Activated CD4-positive, alpha-beta memory T cell treated with anti-CD3 and anti-CD28 coated beads for 36 hours (primary cell): ENCODE measurements around the gene MINDY4. TPM values are rescaled to one million over a fixed set of nuclear protein-coding genes. Genes with fewer than 3 reads are reported as not detected.

Experiments
- CTCF ChIA-PET: fragments of 350-600 bp; sonication (Branson Sonifier 250); formaldehyde crosslinking; loops from one replicate; lab custom pipeline; 2021; ENCODE audit warnings: antibody characterized with exemption, inconsistent platforms; lab: Charles Lee
- POLR2A ChIA-PET: fragments of 350-600 bp; sonication (Branson Sonifier 250); formaldehyde crosslinking; loops from one replicate; lab custom pipeline; 2021; ENCODE audit warnings: antibody characterized with exemption; lab: Charles Lee
- DNase-seq: peaks from one replicate; pipeline ENCODE4 v3.0.0-alpha.2; 2020
- H3K27ac Mint-ChIP-seq: one replicate; pipeline ENCODE4 v1.8.0; 2021; ENCODE audit warnings: mixed read lengths
- H3K27me3 Mint-ChIP-seq: one replicate; pipeline ENCODE4 v1.8.0; 2021; ENCODE audit warnings: mixed read lengths
- H3K36me3 Mint-ChIP-seq: one replicate; pipeline ENCODE4 v1.8.0; 2021; ENCODE audit warnings: mixed read lengths
- H3K4me1 Mint-ChIP-seq: one replicate; pipeline ENCODE4 v1.8.0; 2021; ENCODE audit warnings: low read depth, mixed read lengths
- H3K4me3 Mint-ChIP-seq: one replicate; pipeline ENCODE4 v1.8.0; 2021; ENCODE audit warnings: mild to moderate bottlenecking, mixed read lengths
- H3K9me3 Mint-ChIP-seq: one replicate; pipeline ENCODE4 v1.8.0; 2021; ENCODE audit warnings: mixed read lengths
- intact Hi-C: fragments of 100-400 bp; cut with micrococcal nuclease; formaldehyde crosslinking; loops from one replicate; pipeline ENCODE4 v1.15.1; 2023
- total RNA-seq, 2 experiments: library from RNA; stranded (reverse); gene quantifications; one replicate each; pipeline ENCODE4 v1.2.3, GENCODE V29; 2021

Gene MINDY4
- total RNA-seq, 2 experiments from 2014 or later = 1.1 to 1.6 TPM

DNA sequence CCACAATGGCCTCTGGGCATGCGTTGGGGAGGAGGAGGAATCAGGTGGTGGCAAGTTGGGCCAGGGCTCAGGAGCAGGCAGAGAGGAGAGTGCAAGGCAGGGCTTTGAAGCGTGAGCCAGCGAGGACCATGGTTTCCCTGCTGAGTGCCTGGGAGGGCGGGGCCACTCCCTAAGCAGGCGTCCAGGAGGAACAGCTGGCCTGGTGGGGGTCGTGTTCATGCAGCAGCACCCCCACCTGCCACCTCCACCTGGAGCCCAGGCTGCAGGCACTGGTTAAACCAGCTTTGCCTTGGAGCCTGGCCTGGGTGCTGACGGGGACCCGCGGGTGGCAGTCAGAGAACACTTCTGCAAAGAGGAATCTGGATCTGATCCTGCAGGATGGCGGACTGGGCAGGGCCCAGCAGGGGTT is 116.3 kb downstream of the MINDY4 start:
- intact Hi-C loops = no loop called here
- Mint-ChIP-seq H3K27me3 (peaks cover 1% of the 10 kb centered on the region), H3K27ac (no peak overlapping the region), H3K4me3 (no peak overlapping the region), H3K4me1 (no peaks in the 10 kb centered on the region), H3K9me3 (peaks cover 4% of the 10 kb centered on the region), H3K36me3 (no peaks in the 10 kb centered on the region)
- DNase-seq = no peak
- ChIA-PET POLR2A (no interaction called here), CTCF (interaction anchor here (1.1 kb wide), 1 partner anchor 235 kb away, joined by 3 read pairs; no protein-coding TSS in a partner anchor)

DNA sequence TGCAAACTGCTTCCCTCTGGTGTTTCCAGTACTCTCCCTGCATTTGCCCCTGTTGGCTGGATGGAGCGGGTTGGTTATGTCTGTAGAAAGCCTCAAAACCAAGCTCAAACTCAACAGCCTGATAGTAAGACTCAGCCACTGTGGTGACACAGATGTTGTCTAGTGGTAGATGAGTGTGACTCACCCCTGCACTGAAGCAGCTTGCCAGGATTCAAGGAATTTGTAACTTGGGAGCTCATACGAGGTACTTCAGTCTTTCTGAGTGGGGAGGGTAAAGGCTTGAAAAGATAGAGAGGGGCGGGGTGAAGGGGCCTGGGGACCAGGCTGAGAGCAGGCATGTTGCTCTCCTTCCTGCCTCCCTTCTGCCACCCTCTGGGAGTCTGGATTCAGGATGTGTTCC is 117.5 kb downstream of the MINDY4 start:
- Mint-ChIP-seq H3K9me3 (peaks cover 4% of the 10 kb centered on the region), H3K27ac (no peak overlapping the region), H3K36me3 (no peaks in the 10 kb centered on the region), H3K4me1 (no peaks in the 10 kb centered on the region), H3K4me3 (no peak overlapping the region), H3K27me3 (peaks cover 3% of the 10 kb centered on the region)
- ChIA-PET CTCF (no interaction called here), POLR2A (no interaction called here)
- intact Hi-C loops = no loop called here
- no peak for DNase-seq

DNA sequence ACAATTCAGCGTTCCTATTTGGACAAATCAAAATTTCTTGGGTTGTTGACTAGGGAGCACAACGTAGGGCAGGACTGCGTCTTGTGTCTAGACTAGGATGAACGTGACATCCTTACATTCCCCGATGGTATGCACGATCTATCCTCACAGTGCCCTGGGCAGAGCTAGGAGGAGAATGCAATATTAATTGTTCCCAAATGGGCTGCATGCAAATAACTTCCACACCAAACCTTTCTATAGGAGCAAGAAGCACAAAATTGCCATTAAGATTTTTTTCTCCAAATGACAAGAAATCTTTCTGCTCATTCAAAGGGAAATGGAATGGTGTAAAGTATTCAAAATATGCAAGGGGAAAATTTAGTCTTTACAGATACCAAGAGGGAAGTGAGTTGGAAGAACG is 119.0 kb downstream of the MINDY4 start:
- no peak for DNase-seq
- Mint-ChIP-seq H3K27ac (no peak overlapping the region), H3K36me3 (no peaks in the 10 kb centered on the region), H3K4me1 (no peaks in the 10 kb centered on the region), H3K4me3 (no peak overlapping the region), H3K27me3 (peaks cover 3% of the 10 kb centered on the region), H3K9me3 (peaks cover 4% of the 10 kb centered on the region)
- intact Hi-C loops = no loop called here
- ChIA-PET CTCF (no interaction called here), POLR2A (no interaction called here)

DNA sequence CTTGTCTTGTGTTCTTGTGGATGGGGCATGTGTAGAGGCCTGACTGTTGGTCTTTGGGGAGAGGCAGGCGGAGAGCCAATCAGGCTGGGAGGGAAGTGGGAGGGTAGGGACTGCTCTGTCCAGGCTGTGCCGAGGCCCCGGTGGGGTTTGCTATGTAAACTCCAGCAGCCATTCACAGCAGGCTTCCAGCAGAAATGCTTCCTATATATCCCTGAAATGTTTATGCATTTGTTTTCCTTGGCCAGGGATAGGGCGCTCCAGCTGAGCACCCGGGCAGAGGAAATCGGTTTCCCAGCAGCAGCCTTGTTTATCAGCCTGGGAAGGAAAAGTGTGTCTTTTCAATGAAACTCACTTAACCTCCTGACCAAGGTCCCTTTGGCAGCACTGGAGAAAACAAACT is 122.1 kb downstream of the MINDY4 start:
- Mint-ChIP-seq H3K9me3 (peaks cover 4% of the 10 kb centered on the region), H3K4me3 (no peak overlapping the region), H3K4me1 (no peaks in the 10 kb centered on the region), H3K27ac (no peak overlapping the region), H3K36me3 (no peaks in the 10 kb centered on the region), H3K27me3 (peaks cover 4% of the 10 kb centered on the region)
- intact Hi-C loops = no loop called here
- CTCF ChIA-PET = no interaction called here
- POLR2A ChIA-PET = no interaction called here
- no peak for DNase-seq

DNA sequence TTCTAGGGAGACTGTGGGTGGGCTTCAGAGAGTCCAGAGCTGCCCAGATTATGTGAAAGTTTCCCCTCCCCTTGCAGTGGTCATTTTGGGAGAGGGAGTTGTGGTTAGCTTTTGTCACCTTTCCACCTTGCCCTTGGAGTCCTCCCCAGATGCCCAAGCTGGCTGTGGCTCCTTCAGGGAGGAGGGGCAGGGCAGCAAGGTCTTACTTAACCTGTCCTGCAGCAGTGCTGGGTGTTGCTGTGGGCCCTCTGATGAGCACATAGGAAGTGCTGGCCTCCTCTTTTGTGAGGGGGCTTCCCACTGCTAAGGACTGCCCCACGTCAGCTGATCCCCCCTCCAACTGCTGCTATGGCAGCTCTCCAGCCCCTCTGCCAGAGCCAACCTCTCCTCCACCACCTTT is 122.8 kb downstream of the MINDY4 start:
- Mint-ChIP-seq H3K9me3 (peaks cover 4% of the 10 kb centered on the region), H3K36me3 (no peaks in the 10 kb centered on the region), H3K4me1 (no peaks in the 10 kb centered on the region), H3K4me3 (no peak overlapping the region), H3K27me3 (peaks cover 4% of the 10 kb centered on the region), H3K27ac (no peak overlapping the region)
- ChIA-PET CTCF (no interaction called here), POLR2A (no interaction called here)
- intact Hi-C loops = no loop called here
- DNase-seq = no peak

DNA sequence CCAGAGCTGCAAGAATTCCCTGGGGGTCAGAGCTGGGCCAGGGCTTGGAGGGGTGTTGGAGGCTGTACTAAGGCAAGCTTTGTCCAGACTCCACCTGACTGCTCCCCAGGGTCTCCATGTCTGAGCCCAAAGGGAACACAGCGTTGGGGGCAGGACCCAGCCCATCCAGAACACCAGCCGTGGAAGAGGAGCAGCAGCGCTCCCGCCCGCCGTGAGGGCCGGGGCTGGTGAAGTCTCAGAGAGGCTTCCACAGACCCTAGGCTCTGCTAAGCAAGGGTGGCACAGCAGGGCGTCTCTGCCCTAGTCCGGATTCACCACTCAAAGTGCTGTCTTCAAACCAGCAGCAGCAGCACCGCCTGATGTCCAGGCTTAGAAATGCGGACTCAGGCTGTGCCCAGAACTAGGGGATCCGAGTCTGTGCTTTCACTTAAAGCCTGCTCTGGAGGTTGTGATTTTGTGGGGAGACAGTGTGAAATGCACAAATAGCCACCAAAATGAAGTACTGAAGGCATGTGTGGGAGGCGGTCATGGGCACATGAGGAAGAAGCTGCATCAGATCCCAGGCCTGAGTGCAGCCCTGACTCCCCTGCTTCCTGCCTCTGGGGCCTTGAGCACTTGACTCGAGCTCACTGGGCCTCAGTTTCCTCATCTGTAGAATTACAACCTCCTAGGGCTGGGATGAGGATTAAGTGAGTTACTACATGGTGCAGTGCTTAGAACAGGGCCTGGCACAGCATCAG is 123.8 kb downstream of the MINDY4 start:
- Mint-ChIP-seq H3K27me3 (peaks cover 4% of the 10 kb centered on the region), H3K27ac (no peak overlapping the region), H3K36me3 (no peaks in the 10 kb centered on the region), H3K4me1 (no peaks in the 10 kb centered on the region), H3K9me3 (peaks cover 4% of the 10 kb centered on the region), H3K4me3 (no peak overlapping the region)
- POLR2A ChIA-PET = no interaction called here
- DNase-seq = no peak
- CTCF ChIA-PET = no interaction called here
- intact Hi-C loops = no loop called here

DNA sequence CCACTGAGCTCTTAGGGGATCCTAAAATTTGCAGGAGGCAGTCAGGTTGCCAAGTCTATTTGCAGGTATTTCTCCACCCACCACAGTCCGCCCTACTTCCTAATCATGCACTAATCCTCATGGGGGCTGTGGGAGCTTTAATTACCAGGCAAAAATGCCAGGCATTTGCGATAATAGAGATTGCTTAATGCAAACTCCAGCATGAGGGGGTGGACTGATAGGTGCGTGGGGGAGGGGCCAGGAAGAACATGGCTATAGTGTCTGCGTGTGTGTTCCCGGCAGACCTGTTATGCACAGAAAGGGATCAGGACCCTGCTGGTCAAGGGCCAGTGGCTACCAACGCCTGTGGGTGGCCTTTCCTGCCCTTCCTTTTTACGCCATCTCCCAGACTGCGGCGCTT is 124.8 kb downstream of the MINDY4 start:
- Mint-ChIP-seq H3K4me1 (no peaks in the 10 kb centered on the region), H3K27ac (no peak overlapping the region), H3K36me3 (no peaks in the 10 kb centered on the region), H3K27me3 (peaks cover 4% of the 10 kb centered on the region), H3K4me3 (no peak overlapping the region), H3K9me3 (peaks cover 1% of the 10 kb centered on the region)
- POLR2A ChIA-PET = no interaction called here
- no peak for DNase-seq
- intact Hi-C loops = no loop called here
- CTCF ChIA-PET = no interaction called here

DNA sequence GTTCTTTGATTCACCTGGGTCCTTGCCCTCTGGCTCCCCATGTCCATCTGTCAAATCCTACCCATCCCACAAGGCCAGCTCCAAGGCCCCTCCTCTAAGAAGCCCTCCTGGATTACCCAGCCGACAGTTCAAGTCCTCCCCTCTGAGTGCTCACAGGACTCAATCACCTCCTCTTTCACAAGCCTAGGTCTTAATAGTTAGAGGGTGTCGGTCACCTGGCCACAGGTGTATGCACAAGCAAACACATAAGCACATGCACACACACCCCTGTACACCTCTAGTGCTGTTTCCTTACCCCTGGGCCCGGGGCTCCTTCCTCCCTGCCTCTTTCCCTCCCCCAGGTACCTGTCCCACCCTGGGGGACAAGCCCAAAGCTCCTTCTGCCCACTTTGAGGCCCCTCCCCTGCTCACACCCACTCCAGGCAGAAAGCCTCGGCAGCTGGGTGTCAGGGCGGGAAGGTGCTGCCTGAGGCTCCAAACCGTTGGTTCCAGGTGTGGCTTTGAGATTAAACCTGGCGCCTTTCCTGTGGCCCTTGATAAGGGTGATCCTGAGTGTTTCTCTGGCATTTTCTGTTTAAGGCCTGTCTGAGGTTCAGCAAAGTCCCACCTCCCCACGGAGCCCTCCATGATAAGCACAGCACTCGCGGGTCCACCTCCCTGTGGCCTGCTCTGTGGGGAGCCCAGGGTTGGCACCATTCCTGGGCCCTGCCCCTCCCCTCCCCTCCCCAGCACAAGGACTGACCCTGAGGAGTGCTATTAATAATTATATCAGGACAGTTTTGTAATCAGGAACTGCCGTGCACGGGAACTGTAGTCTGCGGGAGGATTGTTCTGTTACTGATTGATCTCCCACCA is 125.8 kb downstream of the MINDY4 start:
- Mint-ChIP-seq H3K27me3 (peaks cover 4% of the 10 kb centered on the region), H3K27ac (no peak overlapping the region), H3K4me3 (no peak overlapping the region), H3K9me3 (no peaks in the 10 kb centered on the region), H3K4me1 (no peaks in the 10 kb centered on the region), H3K36me3 (no peaks in the 10 kb centered on the region)
- CTCF ChIA-PET = no interaction called here
- no peak for DNase-seq
- POLR2A ChIA-PET = no interaction called here
- intact Hi-C loops = no loop called here

DNA sequence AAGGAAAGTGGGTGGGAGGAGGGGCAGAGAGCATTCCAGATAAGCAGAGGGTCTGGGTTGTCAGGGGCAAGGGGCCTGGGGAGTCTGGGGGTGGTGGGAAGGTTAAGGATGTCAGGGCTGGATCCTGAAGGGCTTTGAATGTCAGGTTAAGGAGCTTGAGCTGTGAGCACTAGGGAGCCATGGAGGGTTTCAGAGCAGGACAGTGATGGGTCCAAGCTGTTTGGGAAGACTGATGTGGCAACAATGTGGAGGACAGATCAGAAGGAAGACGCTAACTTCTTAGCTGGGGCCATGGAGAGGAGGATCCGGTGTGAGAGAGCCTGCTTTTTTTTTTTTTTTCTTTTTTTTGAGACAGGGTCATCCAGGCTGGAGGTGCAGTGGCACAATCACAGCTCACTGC is 126.6 kb downstream of the MINDY4 start:
- ChIA-PET CTCF (interaction anchor here (0.5 kb wide), 1 partner anchor 87 kb away, joined by 5 read pairs; no protein-coding TSS in a partner anchor), POLR2A (no interaction called here)
- Mint-ChIP-seq H3K27ac (no peak overlapping the region), H3K36me3 (no peaks in the 10 kb centered on the region), H3K9me3 (no peaks in the 10 kb centered on the region), H3K4me3 (no peak overlapping the region), H3K4me1 (no peaks in the 10 kb centered on the region), H3K27me3 (peaks cover 3% of the 10 kb centered on the region)
- intact Hi-C loops = no loop called here
- DNase-seq = no peak

DNA sequence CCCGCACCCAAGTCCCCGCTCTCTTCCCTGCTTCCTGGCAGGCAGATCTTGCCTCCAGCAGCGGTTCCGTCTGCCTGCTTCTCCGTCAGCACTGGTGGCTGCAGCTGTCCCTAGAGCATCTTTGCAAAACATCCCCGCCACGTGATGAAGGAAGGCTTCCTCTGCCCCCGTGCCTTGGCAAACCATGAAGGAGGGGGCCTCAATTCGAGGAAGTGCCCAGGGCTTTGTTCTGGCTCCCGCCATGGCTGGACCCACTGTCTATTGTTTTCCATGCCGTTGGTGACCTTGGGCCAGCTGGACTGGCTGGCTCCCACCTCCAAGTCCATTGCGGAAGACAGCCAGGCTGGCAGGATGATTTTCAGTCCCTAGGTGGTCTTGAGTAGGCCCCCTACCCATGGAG is 127.2 kb downstream of the MINDY4 start:
- Mint-ChIP-seq H3K27ac (no peak overlapping the region), H3K9me3 (no peaks in the 10 kb centered on the region), H3K4me1 (no peaks in the 10 kb centered on the region), H3K36me3 (no peaks in the 10 kb centered on the region), H3K27me3 (peaks cover 1% of the 10 kb centered on the region), H3K4me3 (no peak overlapping the region)
- no peak for DNase-seq
- ChIA-PET CTCF (interaction anchor here (0.5 kb wide), 1 partner anchor 86 kb away, joined by 5 read pairs; no protein-coding TSS in a partner anchor), POLR2A (no interaction called here)
- intact Hi-C loops = no loop called here

DNA sequence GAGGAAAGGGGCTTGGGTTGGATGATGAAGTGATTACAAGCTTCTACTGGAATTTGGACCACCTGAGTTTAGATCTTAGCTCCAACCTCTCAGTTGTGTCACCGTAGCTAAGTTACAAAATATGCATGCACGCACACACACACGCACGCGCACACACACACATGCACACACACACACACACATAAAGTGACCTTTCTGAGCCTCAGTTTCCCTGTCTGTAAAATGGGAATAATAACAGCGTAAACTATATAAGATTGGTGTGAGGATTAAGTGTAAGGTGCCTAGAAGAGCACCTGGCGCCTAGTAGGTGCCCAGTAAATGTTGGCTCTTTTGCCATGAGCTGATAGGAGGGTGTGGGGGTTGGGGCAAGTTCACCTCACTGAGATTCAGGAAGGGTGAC is 127.8 kb downstream of the MINDY4 start:
- POLR2A ChIA-PET = no interaction called here
- intact Hi-C loops = no loop called here
- no peaks in the 10 kb centered on the region for H3K36me3 Mint-ChIP-seq
- H3K27ac Mint-ChIP-seq = no peak overlapping the region
- H3K4me3 Mint-ChIP-seq = no peak overlapping the region
- H3K9me3 Mint-ChIP-seq = no peaks in the 10 kb centered on the region
- CTCF ChIA-PET = no interaction called here
- H3K4me1 Mint-ChIP-seq = no peaks in the 10 kb centered on the region
- H3K27me3 Mint-ChIP-seq = peaks cover 1% of the 10 kb centered on the region
- no peak for DNase-seq

DNA sequence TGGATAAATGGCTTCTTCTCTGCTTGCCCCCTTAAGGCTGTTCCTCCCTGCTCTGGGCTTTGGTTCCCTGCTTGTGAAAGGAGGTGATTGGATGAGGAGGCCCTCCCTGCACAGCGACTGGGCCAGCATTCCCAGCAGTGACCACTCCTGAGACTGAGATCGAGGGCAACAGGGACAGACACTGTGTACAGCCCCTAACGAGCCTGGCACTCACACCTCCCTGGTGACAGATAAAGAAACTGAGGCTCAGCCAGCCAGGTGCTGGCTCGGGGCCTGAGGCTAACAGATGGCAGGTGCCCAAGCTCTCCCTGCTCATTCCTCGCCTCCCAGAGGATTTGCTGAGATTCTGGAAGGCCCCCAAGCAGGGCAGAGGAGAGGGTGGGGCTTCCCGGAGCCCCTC is 128.4 kb downstream of the MINDY4 start:
- no peak for DNase-seq
- ChIA-PET CTCF (no interaction called here), POLR2A (no interaction called here)
- intact Hi-C loops = no loop called here
- H3K27me3 Mint-ChIP-seq = peaks cover 1% of the 10 kb centered on the region
- H3K4me1 Mint-ChIP-seq = no peaks in the 10 kb centered on the region
- no peak overlapping the region for H3K4me3 Mint-ChIP-seq
- no peaks in the 10 kb centered on the region for H3K36me3 Mint-ChIP-seq
- no peaks in the 10 kb centered on the region for H3K9me3 Mint-ChIP-seq
- no peak overlapping the region for H3K27ac Mint-ChIP-seq
